ENCODE measurements around the gene RNASEH1. TPM values are rescaled to one million over a fixed set of nuclear protein-coding genes. Genes with fewer than 3 reads are reported as not detected.
A peak's percentile ranks its signal among the peaks of the same experiment; 100 is the strongest.

The RNASEH1 gene
- total and polyA plus RNA-seq, 2 of the 13 experiments (the other 11 are each of a cell fraction or from before 2014, with no cell fraction given): 14.5 to 57.4 TPM

DNA sequence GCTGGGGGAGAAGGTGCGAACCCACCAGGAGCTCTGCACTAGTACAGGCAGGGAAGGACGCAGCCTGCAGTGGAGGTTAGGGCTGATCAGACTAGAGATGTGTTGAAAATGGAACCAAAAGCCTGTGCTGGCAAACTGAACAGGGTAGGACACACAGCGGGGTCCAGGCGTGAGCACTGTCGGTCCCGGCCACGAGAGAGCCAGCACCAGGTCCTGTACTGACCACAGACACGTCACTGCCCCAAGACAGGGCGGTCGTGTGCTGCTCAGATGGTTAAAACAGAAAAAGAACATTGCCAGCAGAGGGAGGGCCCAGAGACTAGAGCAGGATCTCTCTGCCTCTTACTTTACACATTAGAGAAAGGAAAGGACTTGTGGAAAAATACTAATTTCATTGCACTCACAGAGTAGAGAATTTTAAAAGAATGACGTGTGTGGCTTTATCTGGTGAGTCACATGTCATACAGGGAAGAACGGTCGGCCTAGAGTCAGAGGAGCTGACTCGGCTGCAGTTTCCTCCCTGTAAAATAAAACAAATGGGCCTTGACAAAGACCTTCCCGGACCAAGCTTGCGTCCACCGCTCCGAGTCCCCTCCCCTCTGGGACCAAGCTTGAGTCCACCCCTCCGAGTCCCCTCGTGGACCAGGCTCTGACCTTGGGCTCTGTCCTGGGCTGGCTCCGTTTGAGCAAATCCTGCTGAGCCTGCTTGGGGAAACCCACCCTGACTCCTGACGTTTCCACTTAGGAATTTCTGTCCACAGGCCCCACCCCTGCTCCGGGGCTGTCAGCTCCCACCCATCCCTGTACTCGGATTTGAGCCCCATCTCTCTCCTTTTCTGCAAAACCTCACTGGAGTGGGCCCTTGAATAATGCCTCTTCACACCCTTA lies 22.1 kb downstream of the RNASEH1 start (continued):
- TF ChIP-seq CAMTA2 (CRISPR knock-in tag; IDR thresholded peaks at IDR 0.05; ENCODE audit: borderline replicate concordance) (no peak), FOXA3 (CRISPR knock-in tag; IDR thresholded peaks at IDR 0.05) (0 out of 2 replicates have a peak, but pooled peaks have one; percentile 19), ZNF207 (IDR thresholded peaks at IDR 0.05; ENCODE audit: borderline replicate concordance) (no peak), ZNF451 (CRISPR knock-in tag; IDR thresholded peaks at IDR 0.05) (no peak), GLI4 (CRISPR knock-in tag; IDR thresholded peaks at IDR 0.05; ENCODE audit: borderline replicate concordance) (0 out of 2 replicates have a peak, but pooled peaks have one; percentile 68), ATF7-NPFF (CRISPR knock-in tag; IDR thresholded peaks at IDR 0.05; ENCODE audit: low read depth) (no peak), ZFP90 (CRISPR knock-in tag; IDR thresholded peaks at IDR 0.05; ENCODE audit: borderline replicate concordance) (no peak; the same call in 1 of the 2 replicates), ZXDC (CRISPR knock-in tag; IDR thresholded peaks at IDR 0.05) (peak; percentile 58; the same call in 1 of the 2 replicates), TBL1XR1 (IDR thresholded peaks at IDR 0.05; ENCODE audit: borderline replicate concordance, low read length, partially characterized antibody) (no peak), ZNF546 (CRISPR knock-in tag; conservative IDR thresholded peaks at IDR 0.05) (no peak), SKI (IDR thresholded peaks at IDR 0.05; ENCODE audit: partially characterized antibody) (no peak), ESRRA (CRISPR knock-in tag; IDR thresholded peaks at IDR 0.05; ENCODE audit: low read depth) (peak; percentile 74; the same call in 1 of the 2 replicates), XBP1 (CRISPR knock-in tag; IDR thresholded peaks at IDR 0.05) (no peak), POLR2G (IDR thresholded peaks at IDR 0.05; ENCODE audit: low read depth, low read length) (peak; percentile 88), ZNF510 (CRISPR knock-in tag; IDR thresholded peaks at IDR 0.05; ENCODE audit: low read depth) (no peak), HINFP (CRISPR knock-in tag; IDR thresholded peaks at IDR 0.05; ENCODE audit: low read depth) (no peak; the same call in 1 of the 2 replicates)
- TF ChIP-seq, protein P1, sequence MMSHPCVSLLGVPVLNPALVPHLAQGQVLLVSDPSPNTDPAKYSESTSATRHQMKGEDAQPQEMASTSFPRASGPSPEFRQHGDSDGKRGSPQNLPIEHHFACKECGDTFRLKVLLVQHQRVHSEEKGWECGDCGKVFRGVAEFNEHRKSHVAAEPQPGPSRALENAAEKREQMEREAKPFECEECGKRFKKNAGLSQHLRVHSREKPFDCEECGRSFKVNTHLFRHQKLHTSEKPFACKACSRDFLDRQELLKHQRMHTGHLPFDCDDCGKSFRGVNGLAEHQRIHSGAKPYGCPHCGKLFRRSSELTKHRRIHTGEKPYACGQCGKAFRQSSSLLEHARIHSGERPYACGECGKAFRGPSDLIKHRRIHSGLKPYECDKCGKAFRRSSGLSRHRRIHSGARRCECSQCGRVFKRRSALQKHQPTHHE (CRISPR knock-in tag; IDR thresholded peaks at IDR 0.05; ENCODE audit: borderline replicate concordance): no peak; the same call in 1 of the 2 replicates
- TF ChIP-seq, protein P2, sequence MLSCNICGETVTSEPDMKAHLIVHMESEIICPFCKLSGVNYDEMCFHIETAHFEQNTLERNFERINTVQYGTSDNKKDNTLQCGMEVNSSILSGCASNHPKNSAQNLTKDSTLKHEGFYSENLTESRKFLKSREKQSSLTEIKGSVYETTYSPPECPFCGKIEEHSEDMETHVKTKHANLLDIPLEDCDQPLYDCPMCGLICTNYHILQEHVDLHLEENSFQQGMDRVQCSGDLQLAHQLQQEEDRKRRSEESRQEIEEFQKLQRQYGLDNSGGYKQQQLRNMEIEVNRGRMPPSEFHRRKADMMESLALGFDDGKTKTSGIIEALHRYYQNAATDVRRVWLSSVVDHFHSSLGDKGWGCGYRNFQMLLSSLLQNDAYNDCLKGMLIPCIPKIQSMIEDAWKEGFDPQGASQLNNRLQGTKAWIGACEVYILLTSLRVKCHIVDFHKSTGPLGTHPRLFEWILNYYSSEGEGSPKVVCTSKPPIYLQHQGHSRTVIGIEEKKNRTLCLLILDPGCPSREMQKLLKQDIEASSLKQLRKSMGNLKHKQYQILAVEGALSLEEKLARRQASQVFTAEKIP (CRISPR knock-in tag; IDR thresholded peaks at IDR 0.05; ENCODE audit: borderline replicate concordance): no peak

All from HepG2 (cell line).